ENCODE measurements around the gene TCOF1.

- TF ChIP-seq GATA2 (IDR thresholded peaks at IDR 0.05; ENCODE audit: low read depth, low read length) (no peak), GATA3 (IDR thresholded peaks at IDR 0.05; ENCODE audit: low read depth, low read length) (no peak)
Observed at GRCh38 chr5:150394131-150394530, 36.6 kb downstream of the TCOF1 start.
